ENCODE results near the gene HSF2. TPM values are rescaled to one million over a fixed set of nuclear protein-coding genes. Genes with fewer than 3 reads are reported as not detected.

Gene HSF2
- total RNA-seq (10 to 100 TPM; 14.9 to 34.5 (median 16.5) TPM), total RNA-seq (18.5 to 49.2 (median 39.3) reads per million in 29 experiments)
- total RNA-seq (2013) = 24.2 TPM

- ChIA-PET POLR2A (interaction anchor here (0.6 to 1.5 kb wide), 12 partner anchors 8 to 1000 kb away, joined by 3 to 6 read pairs (median 4); partner anchors contain the start of gene SERINC1 (in 2 of the 2)), CTCF (interaction anchor here (0.6 to 1.5 kb wide), 7 partner anchors 9 to 130 kb away, joined by 3 to 10 read pairs (median 5); partner anchors contain the start of gene SERINC1 (in 1 of the 2))
- peak within 1 kb of the TSS; percentile 93 to 95 for H3K27ac Mint-ChIP-seq
- peak within 1 kb of the TSS; percentile 98 to 99 for H3K4me3 ChIP-seq (ENCODE audit: control insufficient read depth in 1 of 2, extremely low read depth in 1 of 2, low read length in 1 of 2)
- H3K4me1 Mint-ChIP-seq = peaks cover 37 to 48% (median 41%) of the 10 kb centered on the region in 3 donors
- H3K27me3 ChIP-seq (replicated peaks in 1 of 2; ENCODE audit: control insufficient read depth in 2 of 2, extremely low read depth in 1 of 2, insufficient read depth in 2 of 2, low read length in 1 of 2) = no peaks in the 10 kb centered on the region
- peak within 1 kb of the TSS; percentile 94 to 98 (median 95) for H3K4me3 Mint-ChIP-seq
- peak; percentile 97 to 99 (median 98) for ATAC-seq (replicated peaks in 1 of 4)
- H3K9me3 ChIP-seq = no peaks in the 10 kb centered on the region
- peak; percentile 74 to 97 (median 93) for DNase-seq
- no peaks in the 10 kb centered on the region for H3K36me3 Mint-ChIP-seq
- peak within 1 kb of the TSS; percentile 85 for H3K27ac ChIP-seq (ENCODE audit: low read length)
- peaks cover 12 to 37% of the 10 kb centered on the region in 2 experiments for H3K4me1 ChIP-seq (ENCODE audit: control insufficient read depth in 1 of 2, extremely low read depth in 1 of 2, insufficient read depth in 2 of 2, low read length in 2 of 2)
- H3K9me3 Mint-ChIP-seq = no peaks in the 10 kb centered on the region
- under 1% methylated on average over 81 of the region's 82 CpGs for WGBS (ENCODE audit: insufficient coverage)
- no peaks in the 10 kb centered on the region for H3K36me3 ChIP-seq (ENCODE audit: control insufficient read depth in 2 of 2, extremely low read depth in 1 of 2, insufficient read depth in 1 of 2, low read length in 1 of 2)
- H3K27me3 Mint-ChIP-seq = no peaks in the 10 kb centered on the region
Observed at GRCh38 chr6:122399348-122400120, at the start of gene HSF2. Gene HSF2, plus strand, starts transcription at chr6:122399652. Its CDS starts 86 bp downstream, at chr6:122399738.

- Histone ChIP-seq H3K27me3 (replicated peaks in 1 of 2; ENCODE audit: control insufficient read depth in 2 of 2, extremely low read depth in 1 of 2, insufficient read depth in 2 of 2, low read length in 1 of 2) (no peaks in the 10 kb centered on the region), H3K9me3 (no peaks in the 10 kb centered on the region), H3K27ac (ENCODE audit: low read length) (no peak overlapping the region), H3K4me1 (ENCODE audit: control insufficient read depth in 1 of 2, extremely low read depth in 1 of 2, insufficient read depth in 2 of 2, low read length in 2 of 2) (no peaks in the 10 kb centered on the region), H3K4me3 (ENCODE audit: control insufficient read depth in 1 of 2, extremely low read depth in 1 of 2, low read length in 1 of 2) (no peak overlapping the region), H3K36me3 (ENCODE audit: control insufficient read depth in 2 of 2, extremely low read depth in 1 of 2, insufficient read depth in 1 of 2, low read length in 1 of 2) (no peaks in the 10 kb centered on the region)
- CTCF ChIA-PET = no interaction called here
- no peak overlapping the region for H3K4me3 Mint-ChIP-seq
- H3K27ac Mint-ChIP-seq = no peak overlapping the region
- H3K36me3 Mint-ChIP-seq = no peaks in the 10 kb centered on the region
- H3K27me3 Mint-ChIP-seq = peaks cover 7 to 13% of the 10 kb centered on the region in 2 donors
- no peak for ATAC-seq (replicated peaks in 1 of 4)
- H3K4me1 Mint-ChIP-seq = no peaks in the 10 kb centered on the region
- POLR2A ChIA-PET = no interaction called here
- H3K9me3 Mint-ChIP-seq = no peaks in the 10 kb centered on the region
- DNase-seq = no peak
Observed at GRCh38 chr6:122352981-122353664, 46.3 kb upstream of the HSF2 start.

GRCh38 chr6:122360809-122361208 lies 38.6 kb upstream of the HSF2 start:
- no peak for DNase-seq
- POLR2A ChIA-PET = no interaction called here
- no peaks in the 10 kb centered on the region for H3K36me3 ChIP-seq (ENCODE audit: control insufficient read depth in 2 of 2, extremely low read depth in 1 of 2, insufficient read depth in 1 of 2, low read length in 1 of 2)
- H3K4me1 ChIP-seq (ENCODE audit: control insufficient read depth in 1 of 2, extremely low read depth in 1 of 2, insufficient read depth in 2 of 2, low read length in 2 of 2) = no peaks in the 10 kb centered on the region
- Mint-ChIP-seq H3K27me3 (peaks cover 3 to 5% of the 10 kb centered on the region in 2 donors), H3K9me3 (no peaks in the 10 kb centered on the region), H3K36me3 (no peaks in the 10 kb centered on the region), H3K4me1 (no peaks in the 10 kb centered on the region), H3K27ac (no peak overlapping the region), H3K4me3 (no peak overlapping the region)
- H3K4me3 ChIP-seq (ENCODE audit: control insufficient read depth in 1 of 2, extremely low read depth in 1 of 2, low read length in 1 of 2) = no peak overlapping the region
- 80% methylated on average over 6 of the region's 11 CpGs for WGBS (ENCODE audit: insufficient coverage)
- H3K9me3 ChIP-seq = no peaks in the 10 kb centered on the region
- ATAC-seq (replicated peaks in 1 of 4) = no peak
- H3K27ac ChIP-seq (ENCODE audit: low read length) = no peak overlapping the region
- CTCF ChIA-PET = interaction anchor here (0.6 to 1.2 kb wide), 2 partner anchors 169 to 171 kb away, joined by 4 read pairs; no protein-coding TSS in a partner anchor
- H3K27me3 ChIP-seq (replicated peaks in 1 of 2; ENCODE audit: control insufficient read depth in 2 of 2, extremely low read depth in 1 of 2, insufficient read depth in 2 of 2, low read length in 1 of 2) = peaks cover 0 to 2% of the 10 kb centered on the region in 2 experiments

GRCh38 chr6:122361314-122361979 lies 38.0 kb upstream of the HSF2 start:
- POLR2A ChIA-PET = no interaction called here
- Mint-ChIP-seq H3K27ac (no peak overlapping the region), H3K4me3 (no peak overlapping the region), H3K27me3 (peaks cover 3 to 5% of the 10 kb centered on the region in 2 donors), H3K36me3 (no peaks in the 10 kb centered on the region), H3K4me1 (no peaks in the 10 kb centered on the region), H3K9me3 (no peaks in the 10 kb centered on the region)
- no peak overlapping the region for H3K27ac ChIP-seq (ENCODE audit: low read length)
- H3K4me3 ChIP-seq (ENCODE audit: control insufficient read depth in 1 of 2, extremely low read depth in 1 of 2, low read length in 1 of 2) = no peak overlapping the region
- no peaks in the 10 kb centered on the region for H3K4me1 ChIP-seq (ENCODE audit: control insufficient read depth in 1 of 2, extremely low read depth in 1 of 2, insufficient read depth in 2 of 2, low read length in 2 of 2)
- no peaks in the 10 kb centered on the region for H3K36me3 ChIP-seq (ENCODE audit: control insufficient read depth in 2 of 2, extremely low read depth in 1 of 2, insufficient read depth in 1 of 2, low read length in 1 of 2)
- H3K9me3 ChIP-seq = no peaks in the 10 kb centered on the region
- H3K27me3 ChIP-seq (replicated peaks in 1 of 2; ENCODE audit: control insufficient read depth in 2 of 2, extremely low read depth in 1 of 2, insufficient read depth in 2 of 2, low read length in 1 of 2) = peaks cover 0 to 2% of the 10 kb centered on the region in 2 experiments
- no peak for DNase-seq
- CTCF ChIA-PET = interaction anchor here (0.6 to 1.2 kb wide), 2 partner anchors 169 to 170 kb away, joined by 4 read pairs; no protein-coding TSS in a partner anchor
- no peak for ATAC-seq (replicated peaks in 1 of 4)
- 83% methylated on average over 11 of the region's 15 CpGs for WGBS (ENCODE audit: insufficient coverage)

- Mint-ChIP-seq H3K9me3 (no peaks in the 10 kb centered on the region), H3K4me1 (no peaks in the 10 kb centered on the region), H3K27ac (no peak overlapping the region), H3K27me3 (peaks cover 3 to 9% of the 10 kb centered on the region in 2 donors), H3K36me3 (no peaks in the 10 kb centered on the region), H3K4me3 (no peak overlapping the region)
- Histone ChIP-seq H3K4me1 (ENCODE audit: control insufficient read depth in 1 of 2, extremely low read depth in 1 of 2, insufficient read depth in 2 of 2, low read length in 2 of 2) (no peaks in the 10 kb centered on the region), H3K27ac (ENCODE audit: low read length) (no peak overlapping the region), H3K9me3 (no peaks in the 10 kb centered on the region), H3K36me3 (ENCODE audit: control insufficient read depth in 2 of 2, extremely low read depth in 1 of 2, insufficient read depth in 1 of 2, low read length in 1 of 2) (no peaks in the 10 kb centered on the region), H3K4me3 (ENCODE audit: control insufficient read depth in 1 of 2, extremely low read depth in 1 of 2, low read length in 1 of 2) (no peak overlapping the region), H3K27me3 (replicated peaks in 1 of 2; ENCODE audit: control insufficient read depth in 2 of 2, extremely low read depth in 1 of 2, insufficient read depth in 2 of 2, low read length in 1 of 2) (peaks cover 0 to 2% of the 10 kb centered on the region in 2 experiments)
- no peak for ATAC-seq (replicated peaks in 1 of 4)
- DNase-seq = no peak
- ChIA-PET CTCF (no interaction called here), POLR2A (no interaction called here)
- WGBS (ENCODE audit: insufficient coverage) = 72% methylated on average over 6 of the region's 6 CpGs
Observed at GRCh38 chr6:122363769-122364483, 35.5 kb upstream of the HSF2 start.
